Peyer's patch (tissue), 4 donors: ENCODE measurements around the gene GXYLT2. TPM values are rescaled to one million over a fixed set of nuclear protein-coding genes. Genes with fewer than 3 reads are reported as not detected.

Source experiments
- DNase-seq, 3 donors: peaks; one replicate each; pipeline ENCODE4 v3.0.0-alpha.2; 2017 to 2019
- H3K27ac ChIP-seq, 4 donors: fragments of 200-600 bp; sonication (generic); one replicate each; pipeline ENCODE4 v1.5.1; 2016 to 2019
- H3K27me3 ChIP-seq, 2 donors: fragments of 200-600 bp; sonication (generic); one replicate each; pipeline ENCODE4 v1.5.1; 2019
- H3K36me3 ChIP-seq, 3 donors: fragments of 200-600 bp; sonication (generic); one replicate each; pipeline ENCODE4 v1.5.1; 2016 to 2019
- H3K4me1 ChIP-seq, 4 donors: fragments of 200-600 bp; sonication (generic); one replicate each; pipeline ENCODE4 v1.5.1; 2016 to 2019
- H3K4me3 ChIP-seq, 4 donors: fragments of 200-600 bp; sonication (generic); 1 replicate in 3 of 4; 2 replicates in 1 of 4; pipeline ENCODE4 v1.5.1; 2016 to 2019; ENCODE audit warnings: mild to moderate bottlenecking in 1 of 4
- H3K9me3 ChIP-seq, 4 donors: fragments of 200-600 bp; sonication (generic); one replicate each; pipeline ENCODE4 v1.5.1; 2016 to 2019; ENCODE audit warnings: mild to moderate bottlenecking in 1 of 4
- CTCF ChIP-seq, 6 experiments: fragments of 450-650 bp in 4 of 6; fragments of 200-600 bp in 2 of 6; sonication (generic) in 1 of 6; IDR thresholded peaks; one replicate each; pipeline ENCODE4 v1.5.1; 2017 to 2019; ENCODE audit warnings: antibody characterized with exemption in 6 of 6, mild to moderate bottlenecking in 3 of 6, moderate library complexity in 1 of 6
- POLR2A ChIP-seq, 2 donors: fragments of 450-650 bp; IDR thresholded peaks; one replicate each; pipeline ENCODE4 v1.5.1; 2017; ENCODE audit warnings: antibody characterized with exemption in 2 of 2, mild to moderate bottlenecking in 2 of 2, moderate library complexity in 2 of 2
- total RNA-seq, 4 donors: library from RNA; depleted of rRNA; stranded (reverse); fragments of >200 nt; gene quantifications; one replicate each; pipeline ENCODE4 v1.1.0, GENCODE V29; 2016

GXYLT2 gene
- total RNA-seq, 4 donors from 2014 or later, result 1.1 to 38.0 (median 1.4) TPM

DNA sequence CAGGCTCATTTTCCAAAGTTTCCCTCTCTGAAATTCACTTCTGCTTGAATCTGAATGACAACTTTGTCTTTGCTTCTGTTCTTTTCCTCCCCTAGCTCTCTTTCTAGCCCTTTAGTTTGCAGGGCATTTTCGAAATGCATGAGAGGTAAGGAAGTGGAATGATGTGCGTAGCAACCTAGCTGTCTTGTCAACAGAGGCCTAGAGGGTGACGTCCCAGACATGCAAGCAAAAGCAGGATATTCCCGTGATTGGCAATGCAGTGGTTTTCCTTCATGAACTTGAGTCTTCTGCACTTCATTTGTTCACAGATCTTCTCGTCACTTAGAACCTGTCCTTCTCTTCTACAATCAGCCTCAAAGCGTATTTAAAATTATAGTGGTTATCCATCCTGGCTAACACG, 56.9 kb downstream of the GXYLT2 start:
- H3K4me1 ChIP-seq, result no peaks in the 10 kb centered on the region

DNA sequence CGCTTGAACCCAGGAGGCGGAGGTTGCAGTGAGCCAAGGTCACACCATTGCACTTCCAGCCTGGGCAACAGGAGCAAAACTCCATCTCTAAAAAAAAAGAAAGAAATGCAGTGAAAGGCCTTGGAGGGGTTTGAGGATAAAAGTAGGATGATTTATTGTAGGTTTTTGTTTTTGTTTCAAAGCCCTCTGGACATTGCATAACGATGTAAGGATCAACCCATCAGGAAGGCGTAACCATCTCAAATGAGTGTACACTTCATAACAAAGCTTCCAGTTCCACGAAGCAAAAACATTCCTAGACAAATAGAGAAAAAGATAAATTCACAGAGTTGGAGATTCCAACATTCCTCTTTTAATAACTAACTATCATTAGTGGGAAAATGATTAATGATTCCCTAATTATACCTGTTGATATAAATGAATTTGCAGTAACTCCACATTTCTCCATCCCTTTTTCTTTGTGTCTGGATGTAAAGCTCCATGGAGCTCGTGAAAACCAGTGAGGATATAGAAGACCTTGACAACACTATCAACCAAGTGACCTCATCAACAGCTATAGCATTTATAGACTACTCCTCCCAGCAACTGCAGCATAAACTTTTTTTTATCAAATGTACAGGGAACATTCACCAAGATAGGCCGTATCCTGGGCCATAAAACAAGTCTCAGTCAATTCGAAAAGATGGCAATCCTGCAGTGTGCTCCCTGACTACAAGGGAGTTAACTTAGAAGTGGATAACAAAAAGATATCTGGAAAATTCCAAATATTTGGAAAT, 60.1 kb downstream of the GXYLT2 start:
- no peak overlapping the region for H3K27ac ChIP-seq
- DNase-seq, result no peak

More for the DNA sequence above, 56.9 kb downstream of the GXYLT2 start:
- no peaks in the 10 kb centered on the region for H3K27me3 ChIP-seq
- no peak for DNase-seq
- no peak for TF ChIP-seq CTCF (IDR thresholded peaks at IDR 0.05)
- no peak for TF ChIP-seq POLR2A (IDR thresholded peaks at IDR 0.05)
- no peak overlapping the region for H3K27ac ChIP-seq
- no peaks in the 10 kb centered on the region for H3K36me3 ChIP-seq
- H3K4me3 ChIP-seq, result no peak overlapping the region
- no peaks in the 10 kb centered on the region for H3K9me3 ChIP-seq

DNA sequence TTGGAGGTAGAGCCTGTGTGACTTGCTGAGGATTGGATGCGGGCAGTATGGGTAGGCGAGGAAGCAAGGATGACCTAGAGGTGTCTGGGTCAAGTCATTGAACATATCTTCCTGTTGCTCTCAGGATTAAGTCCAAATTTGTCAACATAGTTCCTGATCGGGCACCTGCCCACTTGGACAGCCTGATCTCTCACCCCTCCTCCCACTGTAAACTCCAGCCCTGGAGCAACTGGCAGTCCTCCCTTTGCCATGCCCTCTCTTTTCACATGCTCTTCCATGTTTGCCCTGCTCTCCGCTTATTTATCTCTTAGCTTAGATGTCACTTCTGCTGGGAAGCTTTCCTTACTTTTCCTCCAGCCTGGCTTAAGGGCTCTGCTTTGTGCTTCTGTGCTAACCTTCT, 61.2 kb downstream of the GXYLT2 start:
- Histone ChIP-seq H3K36me3 (no peaks in the 10 kb centered on the region), H3K9me3 (no peaks in the 10 kb centered on the region), H3K27ac (no peak overlapping the region), H3K27me3 (no peaks in the 10 kb centered on the region), H3K4me1 (no peaks in the 10 kb centered on the region), H3K4me3 (no peak overlapping the region)
- no peak for TF ChIP-seq POLR2A (IDR thresholded peaks at IDR 0.05)
- TF ChIP-seq CTCF (IDR thresholded peaks at IDR 0.05), result no peak
- DNase-seq, result no peak

More for the DNA sequence above, 60.1 kb downstream of the GXYLT2 start:
- TF ChIP-seq CTCF (IDR thresholded peaks at IDR 0.05) (no peak), POLR2A (IDR thresholded peaks at IDR 0.05) (no peak)
- Histone ChIP-seq H3K9me3 (no peaks in the 10 kb centered on the region), H3K4me3 (no peak overlapping the region), H3K4me1 (no peaks in the 10 kb centered on the region), H3K36me3 (no peaks in the 10 kb centered on the region), H3K27me3 (no peaks in the 10 kb centered on the region)

DNA sequence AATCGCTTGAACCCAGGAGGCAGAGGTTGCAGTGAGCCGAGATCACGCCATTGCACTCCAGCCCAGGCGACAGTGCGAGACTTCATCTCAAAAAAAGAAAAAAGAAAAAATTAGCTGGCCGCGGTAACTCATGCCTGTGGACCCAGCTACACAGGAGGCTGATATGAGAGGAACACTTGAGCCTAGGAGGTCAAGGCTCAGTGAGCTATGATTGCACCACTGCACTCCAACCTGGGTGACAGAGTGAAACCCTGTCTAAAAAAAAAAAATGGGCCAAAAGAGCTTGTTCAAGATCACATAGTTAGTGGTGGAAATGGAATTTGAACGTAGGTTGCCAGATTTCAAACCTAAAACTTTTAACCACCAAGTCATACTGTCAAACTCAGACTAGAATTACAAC, 62.5 kb downstream of the GXYLT2 start:
- H3K36me3 ChIP-seq, result no peaks in the 10 kb centered on the region
- DNase-seq, result no peak
- no peak overlapping the region for H3K27ac ChIP-seq
- no peak overlapping the region for H3K4me3 ChIP-seq
- no peaks in the 10 kb centered on the region for H3K4me1 ChIP-seq
- no peaks in the 10 kb centered on the region for H3K9me3 ChIP-seq
- H3K27me3 ChIP-seq, result no peaks in the 10 kb centered on the region
- no peak for TF ChIP-seq CTCF (IDR thresholded peaks at IDR 0.05)
- TF ChIP-seq POLR2A (IDR thresholded peaks at IDR 0.05), result no peak

DNA sequence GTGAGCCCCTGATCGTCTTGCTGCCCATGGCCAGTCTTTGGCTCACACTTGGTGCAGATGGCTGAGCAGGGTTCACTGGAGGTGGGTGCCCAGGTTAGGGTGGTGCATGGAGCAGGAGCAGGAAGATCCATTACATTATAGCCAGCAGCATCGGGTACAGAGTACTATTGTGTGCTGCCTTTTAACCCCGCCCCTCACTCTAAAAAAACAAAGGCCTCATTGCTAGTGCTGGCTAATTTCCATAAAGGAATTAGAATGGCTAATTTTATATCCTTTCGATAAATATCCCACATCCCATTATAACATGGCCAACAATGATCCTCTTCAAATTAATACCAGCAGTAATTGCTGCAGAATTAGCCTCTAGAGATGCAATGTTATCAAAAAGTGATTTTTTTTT, 63.0 kb downstream of the GXYLT2 start:
- no peak overlapping the region for H3K4me3 ChIP-seq
- TF ChIP-seq POLR2A (IDR thresholded peaks at IDR 0.05) (no peak), CTCF (IDR thresholded peaks at IDR 0.05) (no peak)
- no peaks in the 10 kb centered on the region for H3K27me3 ChIP-seq
- H3K4me1 ChIP-seq, result no peaks in the 10 kb centered on the region
- H3K9me3 ChIP-seq, result no peaks in the 10 kb centered on the region
- no peak overlapping the region for H3K27ac ChIP-seq
- H3K36me3 ChIP-seq, result no peaks in the 10 kb centered on the region
- no peak for DNase-seq
